NCI-H2171 (cell line): ENCODE data around the gene CRYZL1.

Experiments
- DNase-seq: peaks from one replicate; lab custom pipeline; 2025; lab: John Stamatoyannopoulos, UW

CRYZL1 gene

DNA sequence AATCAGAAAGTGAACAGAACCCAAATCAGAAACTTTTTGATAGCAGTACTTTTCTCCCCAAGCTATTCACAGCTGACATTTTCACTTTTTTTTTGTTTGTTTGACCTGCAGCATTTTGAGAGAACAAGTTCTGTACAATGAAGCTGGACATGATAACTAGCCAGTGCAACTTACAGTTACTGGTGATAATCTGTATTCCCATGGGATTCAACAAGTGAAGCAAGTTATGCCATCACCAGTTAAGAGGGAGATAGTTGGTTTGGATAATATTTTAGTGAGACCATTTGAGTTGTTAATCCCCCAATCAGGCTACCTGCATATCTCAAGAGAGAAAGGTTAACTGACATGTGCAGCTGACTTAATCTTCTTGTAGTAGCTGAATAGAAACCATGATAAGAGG lies 80.6 kb downstream of the CRYZL1 start:
- no peak for DNase-seq

DNA sequence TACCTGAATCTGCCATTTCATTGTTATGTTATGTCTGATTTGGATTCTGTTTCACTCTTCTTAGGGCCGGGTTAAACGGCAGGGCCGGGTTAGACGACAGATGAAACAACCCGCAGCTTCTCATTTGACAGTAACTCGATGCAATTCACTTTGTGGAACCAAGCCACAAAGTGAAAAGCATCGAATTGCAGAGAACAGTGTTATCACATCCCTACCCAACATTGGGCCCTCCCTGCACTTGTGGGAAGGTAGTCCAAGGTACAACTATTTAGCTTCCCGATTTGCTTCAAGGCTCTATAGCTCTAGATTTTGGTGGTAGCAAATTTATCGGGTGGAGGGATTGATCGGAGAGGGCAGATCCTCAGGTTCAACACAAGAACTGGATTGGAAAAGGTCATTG lies 81.7 kb downstream of the CRYZL1 start:
- DNase-seq, result no peak

DNA sequence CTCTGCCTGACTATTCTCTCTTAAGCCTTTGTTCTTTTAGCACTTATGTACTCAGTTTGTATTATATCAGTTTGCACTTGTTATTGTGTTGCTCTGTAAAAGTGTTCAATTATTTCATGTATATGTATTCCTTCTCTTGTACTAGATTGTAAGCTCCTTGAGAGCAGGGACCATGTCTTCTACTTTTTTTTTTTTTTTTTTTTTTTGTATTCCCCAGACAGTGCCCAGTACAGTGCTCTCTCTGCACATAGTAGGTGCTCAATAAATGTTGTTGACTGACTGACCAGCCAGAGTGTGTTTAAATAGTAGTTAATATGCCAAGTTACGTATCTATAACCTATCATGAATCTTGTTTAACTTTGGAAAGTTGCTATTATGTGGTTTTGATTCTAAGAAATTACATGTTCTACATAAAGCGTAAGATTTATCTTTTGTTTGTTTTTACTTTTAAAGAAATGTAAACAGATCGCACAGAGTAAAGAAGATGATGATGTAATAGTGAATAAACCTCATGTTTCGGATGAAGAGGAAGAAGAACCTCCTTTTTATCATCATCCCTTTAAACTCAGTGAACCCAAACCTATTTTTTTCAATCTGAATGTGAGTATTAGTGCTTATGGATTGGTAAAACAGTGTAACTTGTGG lies 82.6 kb downstream of the CRYZL1 start:
- DNase-seq, result no peak

DNA sequence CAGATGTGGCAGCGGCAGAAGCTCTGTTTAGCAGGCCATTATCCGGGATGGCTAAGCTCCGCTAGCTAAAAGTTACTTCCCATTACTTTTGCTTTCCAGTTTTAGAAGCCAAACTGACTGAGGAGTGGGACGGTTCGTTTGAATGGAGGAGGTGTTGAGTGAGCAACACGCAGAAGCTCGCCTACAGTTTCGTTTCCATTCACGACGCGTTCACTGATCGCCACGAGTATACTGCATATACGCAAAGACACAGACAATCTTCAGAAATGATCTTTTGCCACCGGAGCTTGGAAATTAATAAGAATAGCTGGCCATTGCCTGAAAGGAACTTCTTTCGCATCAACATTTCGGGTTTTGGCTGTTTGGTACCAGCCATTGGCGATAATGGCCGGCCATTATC lies 84.1 kb downstream of the CRYZL1 start:
- no peak for DNase-seq

DNA sequence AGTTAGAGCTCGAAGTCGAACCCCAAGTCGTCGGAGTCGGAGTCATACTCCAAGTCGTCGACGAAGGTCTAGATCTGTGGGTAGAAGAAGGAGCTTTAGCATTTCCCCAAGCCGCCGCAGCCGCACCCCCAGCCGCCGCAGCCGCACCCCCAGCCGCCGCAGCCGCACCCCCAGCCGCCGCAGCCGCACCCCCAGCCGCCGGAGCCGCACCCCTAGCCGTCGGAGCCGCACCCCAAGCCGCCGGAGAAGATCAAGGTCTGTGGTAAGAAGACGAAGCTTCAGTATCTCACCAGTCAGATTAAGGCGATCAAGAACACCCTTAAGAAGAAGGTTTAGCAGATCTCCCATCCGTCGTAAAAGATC lies 86.6 kb downstream of the CRYZL1 start:
- DNase-seq, result no peak

DNA sequence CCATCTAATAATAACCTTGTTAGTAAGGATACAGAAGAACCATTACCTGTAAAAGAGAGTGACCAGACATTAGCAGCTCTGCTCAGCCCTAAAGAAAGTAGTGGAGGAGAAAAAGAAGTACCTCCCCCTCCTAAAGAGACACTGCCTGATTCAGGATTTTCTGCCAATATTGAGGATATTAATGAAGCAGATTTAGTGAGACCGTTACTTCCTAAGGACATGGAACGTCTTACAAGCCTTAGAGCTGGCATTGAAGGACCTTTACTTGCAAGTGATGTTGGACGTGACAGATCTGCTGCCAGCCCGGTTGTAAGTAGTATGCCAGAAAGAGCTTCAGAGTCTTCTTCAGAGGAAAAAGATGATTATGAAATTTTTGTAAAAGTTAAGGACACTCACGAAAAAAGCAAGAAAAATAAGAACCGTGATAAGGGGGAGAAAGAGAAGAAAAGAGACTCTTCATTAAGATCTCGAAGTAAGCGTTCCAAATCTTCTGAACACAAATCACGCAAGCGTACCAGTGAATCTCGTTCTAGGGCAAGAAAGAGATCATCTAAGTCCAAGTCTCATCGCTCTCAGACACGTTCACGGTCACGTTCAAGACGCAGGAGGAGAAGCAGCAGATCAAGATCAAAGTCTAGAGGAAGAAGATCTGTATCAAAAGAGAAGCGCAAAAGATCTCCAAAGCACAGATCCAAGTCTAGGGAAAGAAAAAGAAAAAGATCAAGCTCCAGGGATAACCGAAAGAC lies 87.1 kb downstream of the CRYZL1 start:
- no peak for DNase-seq

DNA sequence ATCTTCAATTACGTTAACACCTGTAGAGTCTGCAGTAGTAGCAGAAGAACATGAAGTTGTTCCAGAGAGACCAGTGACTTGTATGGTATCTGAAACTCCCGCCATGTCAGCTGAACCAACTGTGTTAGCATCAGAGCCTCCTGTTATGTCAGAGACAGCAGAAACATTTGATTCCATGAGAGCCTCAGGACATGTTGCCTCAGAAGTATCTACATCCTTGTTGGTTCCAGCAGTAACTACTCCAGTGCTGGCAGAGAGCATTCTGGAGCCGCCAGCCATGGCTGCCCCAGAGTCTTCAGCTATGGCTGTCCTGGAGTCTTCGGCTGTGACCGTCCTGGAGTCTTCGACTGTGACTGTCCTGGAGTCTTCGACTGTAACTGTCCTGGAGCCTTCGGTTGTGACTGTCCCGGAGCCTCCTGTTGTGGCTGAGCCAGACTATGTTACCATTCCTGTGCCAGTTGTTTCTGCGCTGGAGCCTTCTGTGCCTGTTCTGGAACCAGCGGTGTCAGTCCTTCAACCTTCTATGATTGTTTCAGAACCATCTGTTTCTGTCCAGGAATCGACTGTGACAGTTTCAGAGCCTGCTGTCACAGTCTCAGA lies 88.4 kb downstream of the CRYZL1 start:
- DNase-seq, result no peak

DNA sequence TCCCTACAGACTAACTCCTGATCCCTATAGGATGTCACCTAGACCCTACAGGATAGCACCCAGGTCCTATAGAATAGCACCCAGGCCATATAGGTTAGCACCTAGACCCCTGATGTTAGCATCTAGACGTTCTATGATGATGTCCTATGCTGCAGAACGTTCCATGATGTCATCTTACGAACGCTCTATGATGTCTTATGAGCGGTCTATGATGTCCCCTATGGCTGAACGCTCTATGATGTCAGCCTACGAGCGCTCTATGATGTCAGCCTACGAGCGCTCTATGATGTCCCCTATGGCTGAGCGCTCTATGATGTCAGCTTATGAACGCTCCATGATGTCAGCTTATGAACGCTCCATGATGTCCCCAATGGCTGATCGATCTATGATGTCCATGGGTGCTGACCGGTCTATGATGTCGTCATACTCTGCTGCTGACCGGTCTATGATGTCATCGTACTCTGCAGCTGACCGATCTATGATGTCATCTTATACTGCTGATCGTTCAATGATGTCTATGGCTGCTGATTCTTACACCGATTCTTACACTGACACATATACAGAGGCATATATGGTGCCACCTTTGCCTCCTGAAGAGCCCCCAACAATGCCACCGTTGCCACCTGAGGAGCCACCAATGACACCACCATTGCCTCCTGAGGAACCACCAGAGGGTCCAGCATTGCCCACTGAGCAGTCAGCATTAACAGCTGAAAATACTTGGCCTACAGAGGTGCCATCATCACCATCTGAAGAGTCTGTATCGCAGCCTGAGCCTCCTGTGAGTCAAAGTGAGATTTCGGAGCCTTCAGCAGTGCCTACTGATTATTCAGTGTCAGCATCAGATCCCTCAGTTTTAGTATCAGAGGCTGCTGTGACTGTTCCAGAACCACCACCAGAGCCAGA lies 89.2 kb downstream of the CRYZL1 start:
- DNase-seq, result no peak

DNA sequence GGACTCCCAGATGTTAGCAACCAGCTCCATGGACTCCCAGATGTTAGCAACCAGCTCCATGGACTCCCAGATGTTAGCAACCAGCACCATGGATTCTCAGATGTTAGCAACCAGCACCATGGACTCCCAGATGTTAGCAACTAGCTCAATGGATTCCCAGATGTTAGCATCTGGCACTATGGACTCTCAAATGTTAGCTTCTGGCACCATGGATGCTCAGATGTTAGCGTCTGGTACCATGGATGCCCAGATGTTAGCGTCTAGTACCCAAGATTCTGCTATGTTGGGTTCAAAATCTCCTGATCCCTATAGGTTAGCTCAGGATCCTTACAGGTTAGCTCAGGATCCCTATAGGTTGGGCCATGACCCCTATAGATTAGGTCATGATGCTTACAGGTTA lies 89.9 kb downstream of the CRYZL1 start:
- DNase-seq, result no peak

DNA sequence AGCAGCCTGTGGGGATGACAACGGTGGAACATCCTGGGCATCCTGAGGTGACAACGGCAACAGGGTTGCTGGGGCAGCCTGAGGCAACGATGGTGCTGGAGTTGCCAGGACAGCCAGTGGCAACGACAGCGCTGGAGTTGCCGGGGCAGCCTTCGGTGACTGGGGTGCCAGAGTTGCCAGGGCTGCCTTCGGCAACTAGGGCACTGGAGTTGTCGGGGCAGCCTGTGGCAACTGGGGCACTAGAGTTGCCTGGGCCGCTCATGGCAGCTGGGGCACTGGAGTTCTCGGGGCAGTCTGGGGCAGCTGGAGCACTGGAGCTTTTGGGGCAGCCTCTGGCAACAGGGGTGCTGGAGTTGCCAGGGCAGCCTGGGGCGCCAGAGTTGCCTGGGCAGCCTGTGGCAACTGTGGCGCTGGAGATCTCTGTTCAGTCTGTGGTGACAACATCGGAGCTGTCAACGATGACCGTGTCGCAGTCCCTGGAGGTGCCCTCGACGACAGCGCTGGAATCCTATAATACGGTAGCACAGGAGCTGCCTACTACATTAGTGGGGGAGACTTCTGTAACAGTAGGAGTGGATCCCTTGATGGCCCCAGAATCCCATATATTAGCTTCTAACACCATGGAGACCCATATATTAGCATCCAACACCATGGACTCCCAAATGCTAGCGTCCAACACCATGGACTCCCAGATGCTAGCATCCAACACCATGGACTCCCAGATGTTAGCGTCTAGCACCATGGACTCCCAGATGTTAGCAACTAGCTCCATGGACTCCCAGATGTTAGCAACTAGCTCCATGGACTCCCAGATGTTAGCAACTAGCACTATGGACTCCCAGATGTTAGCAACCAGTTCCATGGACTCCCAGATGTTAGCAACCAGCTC lies 90.5 kb downstream of the CRYZL1 start:
- DNase-seq, result no peak

DNA sequence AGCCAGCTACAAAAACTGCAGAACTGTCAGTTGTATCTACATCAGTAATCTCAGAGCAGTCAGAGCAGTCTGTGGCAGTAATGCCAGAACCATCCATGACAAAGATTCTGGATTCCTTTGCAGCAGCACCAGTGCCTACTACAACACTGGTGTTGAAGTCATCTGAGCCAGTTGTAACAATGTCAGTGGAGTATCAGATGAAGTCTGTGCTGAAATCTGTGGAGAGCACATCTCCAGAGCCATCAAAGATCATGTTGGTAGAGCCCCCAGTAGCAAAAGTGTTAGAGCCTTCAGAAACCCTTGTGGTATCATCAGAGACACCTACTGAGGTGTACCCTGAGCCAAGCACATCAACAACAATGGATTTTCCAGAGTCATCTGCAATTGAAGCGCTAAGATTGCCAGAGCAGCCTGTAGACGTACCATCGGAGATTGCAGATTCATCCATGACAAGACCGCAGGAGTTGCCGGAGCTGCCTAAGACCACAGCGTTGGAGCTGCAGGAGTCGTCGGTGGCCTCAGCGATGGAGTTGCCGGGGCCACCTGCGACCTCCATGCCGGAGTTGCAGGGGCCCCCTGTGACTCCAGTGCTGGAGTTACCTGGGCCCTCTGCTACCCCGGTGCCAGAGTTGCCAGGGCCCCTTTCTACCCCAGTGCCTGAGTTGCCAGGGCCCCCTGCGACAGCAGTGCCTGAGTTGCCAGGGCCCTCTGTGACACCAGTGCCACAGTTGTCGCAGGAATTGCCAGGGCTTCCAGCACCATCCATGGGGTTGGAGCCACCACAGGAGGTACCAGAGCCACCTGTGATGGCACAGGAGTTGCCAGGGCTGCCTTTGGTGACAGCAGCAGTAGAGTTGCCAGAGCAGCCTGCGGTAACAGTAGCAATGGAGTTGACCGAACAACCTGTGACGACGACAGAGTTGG lies 91.4 kb downstream of the CRYZL1 start:
- no peak for DNase-seq

DNA sequence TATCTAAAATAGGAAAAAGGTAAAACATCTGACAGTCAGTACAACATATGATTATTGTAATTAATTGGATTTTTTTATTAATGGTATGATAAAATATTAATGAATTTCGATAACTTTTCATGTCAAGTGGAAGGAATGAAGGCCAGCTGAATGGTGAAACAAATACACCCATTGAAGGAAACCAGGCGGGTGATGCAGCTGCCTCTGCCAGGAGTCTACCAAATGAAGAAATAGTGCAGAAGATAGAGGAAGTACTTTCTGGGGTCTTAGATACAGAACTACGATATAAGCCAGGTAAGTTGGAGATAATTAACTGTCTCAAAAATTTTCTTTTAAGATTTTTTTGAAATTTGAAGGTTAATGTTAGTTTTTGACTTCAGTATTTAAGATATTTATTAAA lies 95.5 kb downstream of the CRYZL1 start:
- DNase-seq, result no peak

DNA sequence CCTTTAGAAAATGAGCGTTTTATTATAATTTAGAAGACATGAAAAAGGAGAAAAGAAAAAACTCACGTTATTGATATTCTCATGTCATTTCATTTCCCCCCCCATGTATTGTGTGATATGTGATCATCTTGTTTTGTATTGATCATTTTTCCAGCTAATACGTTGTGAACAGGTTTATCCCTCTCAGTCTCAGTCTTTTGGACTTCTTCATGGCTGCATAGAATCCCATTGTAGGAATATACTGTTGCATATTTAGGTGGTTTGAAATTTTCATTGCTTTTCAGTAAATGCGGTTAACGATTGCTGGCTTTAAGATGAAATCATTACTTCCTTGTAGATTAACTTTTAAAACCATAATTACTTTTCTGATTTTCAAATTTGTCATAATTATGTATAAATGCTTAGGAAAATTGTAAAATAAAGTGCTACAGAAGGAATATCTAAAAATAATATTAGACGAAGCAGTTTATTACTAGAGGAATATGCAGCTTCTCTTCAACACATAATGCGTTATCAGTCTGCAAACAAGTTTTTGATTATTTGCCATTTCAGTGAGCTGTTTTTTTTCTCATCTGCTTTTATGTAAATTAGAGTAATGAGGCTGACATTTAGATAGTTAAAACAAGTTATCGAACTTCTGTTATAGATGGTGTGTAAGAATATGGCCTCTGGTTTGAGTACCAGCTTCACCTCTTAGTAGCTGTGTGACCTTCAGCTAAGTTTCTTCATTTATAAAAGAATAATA lies 96.9 kb downstream of the CRYZL1 start:
- no peak for DNase-seq

DNA sequence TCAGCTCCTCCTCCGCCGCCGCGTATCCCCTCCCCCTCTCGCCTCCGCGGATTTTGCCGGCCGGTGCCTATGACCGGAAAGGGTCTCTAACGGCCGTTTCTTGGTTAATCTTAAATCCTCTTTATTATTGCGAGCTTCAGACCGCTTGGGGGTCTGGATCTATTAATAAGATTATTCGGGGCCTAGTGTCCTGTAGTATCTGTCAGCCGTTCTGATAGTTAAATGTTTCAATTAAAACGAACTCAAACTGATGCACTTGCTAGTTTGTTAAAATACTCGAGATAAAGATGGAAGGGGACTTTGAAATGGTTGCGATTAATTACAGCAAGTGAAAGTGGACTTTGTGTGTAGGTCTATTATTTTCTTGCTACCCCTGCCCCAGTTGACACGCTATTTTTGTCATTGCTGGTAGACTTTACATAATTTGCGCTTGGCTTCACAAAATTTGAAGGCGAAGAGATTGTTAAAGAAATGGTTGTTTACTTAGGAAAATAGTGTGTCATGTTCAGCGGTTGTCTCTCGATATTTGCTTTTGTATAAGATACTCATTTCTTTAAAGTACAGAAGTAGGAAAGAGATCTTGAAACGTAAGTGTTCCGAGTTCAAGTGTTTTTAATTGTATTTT lies 97.9 kb downstream of the CRYZL1 start:
- peak; percentile 29 for DNase-seq

DNA sequence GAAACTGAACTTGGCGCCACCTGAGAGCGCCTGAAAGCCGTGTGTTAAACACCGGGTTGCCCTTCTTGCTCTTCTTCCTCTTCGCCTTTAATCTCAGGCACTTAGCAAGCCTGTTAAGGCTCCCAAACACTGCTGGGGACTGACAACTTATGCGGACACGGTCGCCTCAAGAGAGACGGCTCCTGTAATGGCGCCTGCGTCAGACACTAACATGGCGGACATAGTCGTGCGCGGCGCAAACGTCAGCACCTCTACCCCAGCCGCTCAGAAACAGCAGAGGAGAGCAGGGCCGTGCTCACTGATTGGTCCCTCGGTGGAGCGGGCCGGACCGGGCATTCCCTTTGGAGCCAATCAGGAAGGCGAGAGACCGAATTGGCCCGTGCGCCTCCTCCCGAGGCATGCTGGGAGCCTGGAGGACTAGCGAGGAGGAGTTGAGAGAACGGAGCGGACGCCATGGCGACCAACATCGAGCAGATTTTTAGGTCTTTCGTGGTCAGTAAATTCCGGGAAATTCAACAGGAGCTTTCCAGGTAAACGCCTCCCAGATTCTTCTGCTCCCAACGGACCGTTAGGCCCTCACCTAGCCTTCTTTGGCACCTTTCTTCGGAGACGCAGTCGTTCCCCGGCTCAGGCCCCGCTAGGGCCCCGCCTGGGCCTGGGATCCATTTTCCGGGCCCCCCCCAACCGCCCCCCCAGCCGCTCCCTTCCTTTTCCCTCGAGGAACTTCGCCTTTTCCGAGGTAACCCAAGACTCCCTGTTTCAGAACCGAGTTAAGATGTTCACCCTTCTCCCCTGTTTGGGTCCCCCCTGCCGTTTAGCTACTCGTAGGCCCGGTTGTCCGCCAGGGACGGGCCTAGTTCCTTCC lies 98.7 kb downstream of the CRYZL1 start, which contains the start of gene SON:
Gene SON (plus strand): TSS at position 399 of the 865 bp plus-strand sequence. CDS start 55 bp downstream, at position 454.
- peak; percentile 95 for DNase-seq

DNA sequence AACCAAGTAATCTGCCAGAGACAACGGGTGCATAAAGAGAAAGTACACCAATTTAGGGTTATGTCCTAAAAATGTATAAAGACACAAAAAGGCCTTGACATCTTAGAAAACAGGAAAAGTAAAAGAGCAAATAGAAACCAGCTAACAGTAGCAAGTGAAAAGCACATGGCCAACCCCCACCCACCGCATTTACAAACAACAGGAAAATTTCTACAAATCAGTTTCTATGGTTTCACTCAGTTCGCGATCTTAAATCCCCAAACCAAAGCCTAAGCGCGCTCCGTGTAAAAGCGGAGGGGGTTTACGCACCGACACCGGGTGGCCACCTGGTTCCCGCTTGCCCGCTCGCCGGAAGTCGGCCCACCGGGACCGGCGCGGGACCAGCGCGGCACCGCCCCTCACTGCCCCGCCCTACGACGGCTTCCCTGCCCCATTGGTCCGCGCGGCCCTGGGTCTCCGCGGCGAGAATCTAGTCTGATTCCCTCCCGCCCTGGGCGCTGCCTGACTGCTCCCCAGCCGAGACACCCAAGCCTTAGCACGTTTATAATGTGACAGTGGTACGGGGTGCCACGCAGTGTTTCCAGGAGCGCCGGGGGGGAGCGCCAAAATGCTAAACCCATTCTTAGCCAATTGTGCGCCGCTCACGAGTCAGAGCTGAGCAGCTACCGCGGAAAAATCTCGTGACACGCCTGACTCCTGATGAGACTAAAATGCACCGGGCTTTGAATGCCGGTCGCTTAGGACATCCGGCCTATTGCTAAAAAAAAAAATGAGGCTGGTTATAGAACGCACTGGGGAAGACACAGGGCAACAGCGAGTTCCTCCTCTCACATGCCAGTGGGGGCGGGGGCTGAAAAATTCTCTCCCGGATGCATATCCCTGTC lies 99.5 kb downstream of the CRYZL1 start, which contains the start of gene GART:
Gene GART (minus strand): TSS at position 362 of the 884 bp plus-strand sequence. CDS start 2,802 bp downstream, outside the sequence.
- peak; percentile 89 for DNase-seq
